ENCODE data around the gene SEMA3C. TPM values are rescaled to one million over a fixed set of nuclear protein-coding genes. Genes with fewer than 3 reads are reported as not detected.
A peak's percentile ranks its signal among the peaks of the same experiment; 100 is the strongest.

The SEMA3C gene
- total RNA-seq, 1 donor from 2014 or later: 71.7 TPM

DNA sequence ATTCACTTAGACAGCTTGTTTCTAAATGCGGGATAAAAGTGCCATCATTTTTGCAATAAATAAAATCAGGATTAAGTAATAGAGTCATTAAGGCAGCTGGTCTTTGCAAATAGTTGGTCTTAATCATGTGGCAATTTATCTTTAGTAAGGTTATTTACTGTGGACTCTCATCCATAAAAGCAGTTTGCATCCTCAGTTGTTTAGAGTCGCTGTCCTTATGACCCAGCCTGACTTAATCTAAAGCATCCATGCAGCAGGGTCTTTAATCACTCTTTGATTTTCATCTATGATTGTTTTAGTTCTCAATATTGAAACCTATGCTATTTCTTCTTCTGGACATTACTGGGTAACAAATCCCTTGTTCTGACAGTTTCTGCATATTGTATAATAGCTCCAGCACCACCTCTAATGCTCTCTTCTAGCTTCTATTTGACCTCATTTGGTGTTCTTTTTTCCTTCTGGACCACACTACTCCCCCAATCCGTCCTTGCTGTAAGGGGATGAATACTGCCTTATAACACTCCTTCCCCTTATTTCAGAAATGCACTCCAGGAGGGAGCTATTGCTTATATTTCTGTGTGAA, 185.4 kb downstream of the SEMA3C start:
- ATAC-seq (no peak), DNase-seq (no peak)

DNA sequence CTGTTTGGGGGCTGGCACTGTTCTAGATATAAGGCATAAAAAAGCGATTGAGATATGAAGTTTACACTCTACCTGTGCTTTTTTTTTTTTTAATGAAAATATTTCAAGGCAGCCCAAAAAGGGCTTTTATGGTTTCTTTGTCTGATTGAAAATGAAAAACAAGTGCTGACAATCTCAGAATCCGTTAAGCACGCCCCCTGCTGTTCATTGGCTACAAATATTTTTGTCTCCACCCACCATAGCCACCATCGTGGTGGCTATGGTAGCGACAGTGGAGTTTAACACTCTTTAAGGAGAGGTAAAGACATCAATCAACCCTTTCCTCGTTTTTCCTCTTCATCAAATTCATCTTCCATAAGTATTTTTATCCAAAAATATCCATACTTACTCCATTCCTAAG, 186.2 kb downstream of the SEMA3C start:
- intact Hi-C loops (cut with micrococcal nuclease): no loop called here

More for the DNA sequence above, 185.4 kb downstream of the SEMA3C start:
- intact Hi-C loops (cut with micrococcal nuclease): no loop called here

DNA sequence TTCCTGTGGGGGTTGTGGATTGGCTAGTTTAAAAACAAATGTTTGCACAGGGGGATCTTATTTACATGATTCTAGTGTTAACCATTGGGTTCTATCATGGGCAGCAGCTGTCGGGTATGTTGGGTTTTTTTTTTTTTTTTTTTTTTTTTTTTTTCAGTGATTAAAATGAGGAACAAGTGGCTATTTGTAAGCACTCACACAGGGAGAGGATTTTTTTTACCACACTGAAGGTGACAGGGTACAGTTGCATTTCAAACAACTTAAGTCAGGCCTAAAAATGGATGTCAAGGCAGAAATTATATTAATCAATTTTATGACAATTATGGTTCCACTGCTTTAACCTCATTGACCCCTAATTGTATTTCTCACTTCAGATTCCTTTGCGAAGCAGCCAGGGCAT, 187.6 kb downstream of the SEMA3C start:
- ATAC-seq (no peak), DNase-seq (no peak)
- intact Hi-C loops (cut with micrococcal nuclease): no loop called here

More for the DNA sequence above, 186.2 kb downstream of the SEMA3C start:
- DNase-seq (no peak), ATAC-seq (no peak)

DNA sequence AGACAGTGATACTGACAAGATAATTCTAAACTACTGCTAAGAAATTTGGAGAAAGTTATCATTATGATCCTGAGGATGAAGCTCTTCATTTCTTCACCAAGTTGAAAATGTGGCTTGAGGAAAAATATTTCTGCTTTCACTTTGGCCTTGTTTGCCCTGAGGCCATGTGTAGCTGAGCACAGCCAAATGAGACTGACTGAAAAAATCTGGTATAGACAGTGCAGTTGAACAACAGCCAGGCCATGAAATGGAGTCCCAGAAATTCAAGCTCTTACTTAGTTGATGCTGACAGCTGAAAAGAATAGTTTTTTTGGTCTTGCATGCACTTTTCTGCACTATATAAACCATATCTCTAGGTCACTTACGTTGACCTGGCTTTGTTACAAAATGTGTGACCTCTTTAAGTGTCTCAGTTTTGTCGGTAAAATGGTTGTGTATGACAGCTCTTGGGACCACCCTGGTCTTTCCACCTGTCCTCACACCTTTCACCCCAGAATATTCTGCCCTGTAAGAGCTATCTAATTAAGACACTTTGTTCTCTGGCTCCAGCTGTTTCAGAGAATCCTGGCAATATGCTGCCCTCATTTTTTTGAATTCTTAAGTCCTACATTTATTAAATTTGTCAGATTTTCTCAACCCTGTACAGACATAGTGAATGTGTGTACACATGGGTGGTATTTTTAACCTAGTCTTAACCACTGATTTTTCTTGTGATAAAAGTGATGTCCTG, 189.1 kb downstream of the SEMA3C start:
- ATAC-seq (peak; percentile 81), DNase-seq (no peak)
- intact Hi-C loops (cut with micrococcal nuclease): no loop called here

DNA sequence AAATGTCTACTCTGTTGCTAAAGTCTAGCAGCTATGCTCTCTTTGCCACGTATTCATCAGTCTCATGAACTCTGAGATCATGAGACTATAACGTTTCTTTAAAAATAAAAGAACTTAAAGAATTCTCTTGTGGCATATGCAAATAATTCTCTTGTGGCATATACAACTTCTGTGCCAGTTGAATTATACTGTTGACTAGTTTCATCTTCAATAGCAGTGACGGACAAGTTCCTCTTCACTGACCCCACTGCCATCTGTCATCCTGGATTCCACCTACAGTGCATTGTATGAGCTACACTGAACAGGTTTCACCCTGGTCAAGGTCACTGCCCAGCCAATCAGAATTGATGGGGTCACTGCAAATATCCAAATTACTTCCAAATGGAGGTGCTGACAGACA, 192.2 kb downstream of the SEMA3C start:
- ATAC-seq (no peak), DNase-seq (no peak)
- intact Hi-C loops (cut with micrococcal nuclease): no loop called here

DNA sequence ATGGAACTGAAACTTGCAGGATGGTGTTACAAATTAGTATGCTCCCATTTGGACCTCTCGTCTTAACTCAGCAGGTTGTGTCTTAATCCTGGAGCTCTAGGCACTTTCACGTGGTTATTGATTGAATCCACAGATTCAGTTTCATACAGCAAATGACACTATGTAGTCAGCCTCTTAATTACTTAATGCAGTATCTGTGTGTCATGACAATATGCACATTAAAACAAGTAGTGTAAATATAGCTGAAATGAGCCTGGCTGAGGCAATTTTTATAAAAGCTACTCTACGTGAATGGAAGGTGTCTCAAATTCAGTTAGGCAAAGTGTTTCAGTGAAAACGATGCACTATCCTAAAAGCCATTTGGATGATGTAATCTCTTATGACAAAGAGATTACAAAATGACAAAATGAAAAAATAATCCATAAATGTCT, 193.7 kb downstream of the SEMA3C start:
- DNase-seq (no peak), ATAC-seq (no peak)

DNA sequence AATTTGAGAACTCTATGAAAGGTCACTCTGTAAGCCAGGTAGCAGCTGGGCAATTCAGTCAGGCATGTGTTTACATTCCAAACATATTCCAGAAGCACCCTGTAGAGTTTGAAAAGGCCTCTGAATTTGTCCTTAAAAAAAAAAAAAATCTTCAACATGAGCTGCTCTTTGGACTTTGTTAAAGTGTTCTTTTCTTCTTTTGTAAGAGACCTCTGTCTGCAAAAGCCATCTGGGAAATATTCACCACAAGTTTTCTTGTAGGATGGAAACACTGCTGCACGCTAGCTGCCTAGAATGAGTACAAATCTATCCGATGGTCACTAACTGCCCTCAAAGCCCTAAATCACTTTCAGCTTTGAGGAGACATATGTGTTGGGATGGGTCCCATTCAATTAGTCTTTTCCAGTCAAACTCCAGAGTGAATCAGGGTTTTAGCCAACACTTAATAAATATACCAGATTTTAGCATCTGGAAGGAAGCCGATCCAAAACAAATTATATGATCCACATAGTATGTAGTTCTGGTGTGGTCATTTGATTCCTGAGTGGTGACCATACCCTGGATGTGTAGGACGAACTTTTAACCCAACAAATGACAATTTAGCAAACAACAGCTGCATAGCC, 194.5 kb downstream of the SEMA3C start:
- no peak for ATAC-seq
- intact Hi-C loops (cut with micrococcal nuclease): no loop called here

More for the DNA sequence above, 193.7 kb downstream of the SEMA3C start:
- intact Hi-C loops (cut with micrococcal nuclease): no loop called here

DNA sequence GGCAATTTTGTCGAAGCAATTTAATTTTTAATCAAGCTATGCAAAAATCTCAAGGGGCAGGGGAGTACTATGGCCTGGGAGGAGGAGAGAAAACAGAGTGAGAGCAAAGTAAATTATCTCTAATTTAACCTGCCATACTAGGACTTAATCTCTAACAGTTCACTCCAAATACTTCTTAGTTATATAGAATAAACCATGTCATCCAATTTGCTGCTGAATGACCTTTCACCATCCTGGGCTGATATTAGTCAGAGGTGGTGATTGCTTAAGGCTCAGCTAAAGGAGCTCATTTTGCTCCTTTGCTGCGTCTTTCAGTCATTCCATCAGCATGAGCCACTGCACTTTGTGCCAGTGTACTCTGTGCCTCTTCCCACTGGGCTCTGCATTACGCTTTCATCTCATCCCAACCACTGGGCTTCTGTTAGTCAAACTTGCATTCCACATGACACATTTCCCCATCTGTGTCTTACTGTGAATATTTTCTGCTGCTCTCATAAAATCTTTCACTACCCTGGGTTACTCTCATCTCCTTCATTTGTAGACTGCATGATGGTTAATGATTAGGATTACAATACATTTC, 196.1 kb downstream of the SEMA3C start:
- intact Hi-C loops (cut with micrococcal nuclease): no loop called here
- peak; percentile 95 for ATAC-seq
- DNase-seq: peak; percentile 52

More for the DNA sequence above, 194.5 kb downstream of the SEMA3C start:
- no peak for DNase-seq

DNA sequence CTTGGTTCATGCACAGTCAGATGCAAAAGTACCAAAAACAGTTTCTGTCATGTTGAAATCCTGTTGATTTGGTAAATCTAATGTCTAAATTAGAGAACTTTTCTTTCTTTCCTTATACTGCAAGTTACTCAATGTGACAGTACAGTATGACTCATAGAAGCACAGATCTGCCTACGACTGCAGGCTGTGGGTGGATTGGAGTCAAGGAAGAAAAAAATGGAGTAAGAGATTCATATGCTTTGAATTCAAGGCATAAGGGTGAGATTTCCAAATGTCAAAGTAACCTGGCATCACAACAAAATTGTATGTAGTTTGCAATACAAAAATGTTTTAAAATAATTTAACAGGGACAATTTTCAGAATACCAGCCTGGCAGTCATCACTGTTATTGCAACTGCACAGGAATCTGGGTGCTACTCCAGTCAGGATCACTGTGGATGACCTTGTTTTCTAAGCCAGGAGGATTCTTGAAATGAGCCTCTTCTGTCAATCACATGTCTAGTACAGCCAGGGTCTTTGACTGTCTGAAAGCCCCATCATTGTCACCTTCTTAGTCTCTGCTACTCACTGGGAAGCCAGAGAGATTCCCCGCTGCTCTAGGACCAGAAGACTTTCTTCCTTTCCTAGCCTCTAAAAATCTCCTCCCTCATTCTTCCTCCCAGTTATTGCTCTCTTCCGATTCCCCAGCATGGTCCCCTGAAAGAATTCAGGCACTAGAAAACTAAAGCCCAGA, 196.8 kb downstream of the SEMA3C start:
- intact Hi-C loops (cut with micrococcal nuclease): no loop called here
- ATAC-seq (peak; percentile 88), DNase-seq (no peak)

DNA sequence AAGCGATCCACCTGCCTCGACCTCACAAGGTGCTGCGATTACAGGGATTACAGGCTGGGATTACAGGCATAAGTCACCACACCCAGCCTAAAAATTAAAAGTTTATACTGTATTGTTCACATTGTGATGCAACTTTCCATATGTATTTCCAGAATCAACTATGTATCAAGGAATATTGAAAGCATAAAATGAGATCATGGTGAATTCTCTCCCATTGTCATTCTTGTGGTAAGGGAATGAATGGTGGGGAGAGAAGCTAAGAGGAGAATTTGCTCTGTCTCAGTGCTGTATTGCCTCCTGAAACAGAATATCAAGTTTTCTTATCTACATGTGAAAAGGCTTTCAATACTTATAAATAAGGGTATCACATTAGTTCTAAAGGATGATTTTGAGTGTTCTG, 198.7 kb downstream of the SEMA3C start:
- no peak for ATAC-seq
- DNase-seq: no peak
- intact Hi-C loops (cut with micrococcal nuclease): no loop called here

DNA sequence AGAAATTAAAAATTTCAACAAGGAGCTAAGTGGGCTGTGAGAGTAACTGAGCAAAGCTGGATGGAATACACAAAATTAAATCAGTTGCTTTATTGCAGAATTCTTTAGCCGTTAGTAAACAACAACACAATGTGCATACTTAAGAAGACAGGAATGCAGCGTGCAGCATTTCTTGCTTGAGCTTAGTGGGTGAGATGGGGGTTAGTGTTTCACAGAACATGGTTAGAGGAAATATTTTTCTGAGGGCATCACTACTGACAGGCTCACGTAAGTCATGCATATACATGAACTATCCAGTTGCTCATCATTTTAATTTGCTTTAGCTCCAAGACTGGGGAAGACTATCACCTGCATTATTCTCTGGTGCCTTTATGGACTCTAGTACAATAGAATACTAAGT, 199.6 kb downstream of the SEMA3C start:
- no peak for DNase-seq
- intact Hi-C loops (cut with micrococcal nuclease): no loop called here
- ATAC-seq: no peak

DNA sequence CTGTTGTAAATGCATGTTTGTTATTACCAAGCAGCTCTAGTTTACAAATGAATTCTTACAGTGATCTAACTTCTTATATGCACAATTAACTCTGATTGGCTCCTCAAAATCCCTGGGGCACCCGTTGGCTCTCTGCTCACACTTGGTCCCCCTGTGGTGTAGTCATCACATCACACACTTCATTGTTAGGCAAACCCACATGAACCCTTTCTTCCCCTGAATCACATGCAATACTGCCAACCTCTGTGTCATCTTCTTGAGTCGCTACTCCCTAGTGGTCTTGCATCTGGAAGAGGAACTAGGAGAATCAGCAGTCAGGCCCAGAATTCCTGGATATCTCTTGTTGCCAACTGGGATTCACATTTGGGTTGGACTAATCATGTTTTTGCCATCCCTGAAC, 207.3 kb downstream of the SEMA3C start:
- peak; percentile 21 for ATAC-seq
- no peak for DNase-seq
- intact Hi-C loops (cut with micrococcal nuclease): no loop called here

DNA sequence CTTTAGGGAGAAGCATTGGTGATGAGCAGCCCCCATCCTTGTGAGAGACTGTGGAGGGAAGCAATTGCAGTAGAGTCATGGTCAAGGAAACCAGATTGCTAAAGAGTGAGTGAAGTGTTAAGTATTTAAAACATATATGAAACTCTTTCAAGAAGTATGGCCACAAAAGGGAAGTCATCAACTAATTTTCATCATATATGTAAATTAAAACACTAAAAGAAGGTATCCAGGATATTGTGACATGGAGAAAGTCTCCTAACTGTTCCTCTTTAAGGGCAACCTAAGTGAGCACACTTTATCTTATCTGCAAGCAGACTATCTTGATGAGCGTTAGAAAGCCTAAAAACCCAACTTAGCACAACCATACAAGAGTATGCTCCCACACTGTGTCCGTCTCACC, 210.7 kb downstream of the SEMA3C start:
- intact Hi-C loops (cut with micrococcal nuclease): loop anchor here (10.0 kb wide), 2 partner anchors 47 to 217 kb away; no protein-coding TSS in a partner anchor
- DNase-seq (no peak), ATAC-seq (no peak)

DNA sequence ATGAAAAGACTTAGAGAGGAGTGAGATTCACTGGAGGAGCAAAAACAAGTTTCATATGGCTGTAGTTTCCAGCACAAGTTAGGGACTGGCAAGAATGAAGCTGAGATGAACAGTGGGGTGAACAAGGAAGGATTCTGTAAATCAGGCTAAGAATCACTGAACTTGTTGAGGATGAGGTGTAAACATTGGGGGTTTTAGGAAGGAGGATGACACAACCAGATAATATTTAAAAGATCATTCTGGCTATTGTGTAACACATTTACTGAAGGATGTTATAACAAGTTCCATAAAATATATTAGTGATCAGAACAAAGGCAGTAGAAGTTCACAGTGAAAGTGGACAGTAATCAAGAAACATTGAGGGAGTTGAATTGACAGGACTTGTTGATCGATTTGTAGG, 211.5 kb downstream of the SEMA3C start:
- DNase-seq: no peak
- intact Hi-C loops (cut with micrococcal nuclease): loop anchor here (10.0 kb wide), 2 partner anchors 47 to 217 kb away; no protein-coding TSS in a partner anchor
- no peak for ATAC-seq

DNA sequence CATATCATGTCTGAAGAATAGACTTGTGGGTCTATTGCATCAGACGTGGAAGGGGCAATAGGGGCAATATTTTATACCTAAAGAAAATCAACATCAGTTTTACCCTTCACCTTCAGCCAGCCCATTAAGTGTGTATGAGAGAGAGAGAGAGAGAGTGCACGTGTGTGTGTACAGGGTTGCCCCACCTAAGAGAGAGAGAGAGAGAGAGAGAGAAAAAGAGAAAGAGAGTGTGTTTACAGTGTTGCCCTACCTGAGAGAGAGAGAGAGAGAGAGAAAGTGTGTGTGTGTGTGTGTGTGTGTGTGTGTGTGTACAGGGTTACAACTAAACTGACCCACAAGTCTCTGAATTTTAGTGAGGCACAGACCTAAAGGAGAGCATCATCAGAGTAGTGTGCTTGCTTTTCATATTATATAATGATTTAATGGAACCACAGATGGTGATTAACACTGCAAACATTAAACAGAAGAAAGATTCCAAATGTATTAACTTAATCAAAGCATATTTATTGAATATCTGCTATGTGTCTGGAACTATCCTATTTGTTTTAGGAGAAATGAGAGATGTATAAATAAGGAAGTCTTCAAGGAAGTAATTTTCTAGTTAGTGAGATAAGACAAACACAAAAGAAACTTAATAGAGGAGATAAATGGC, 213.6 kb downstream of the SEMA3C start:
- no peak for ATAC-seq
- intact Hi-C loops (cut with micrococcal nuclease): loop anchor here (10.0 kb wide), 2 partner anchors 50 to 220 kb away; no protein-coding TSS in a partner anchor
- no peak for DNase-seq

DNA sequence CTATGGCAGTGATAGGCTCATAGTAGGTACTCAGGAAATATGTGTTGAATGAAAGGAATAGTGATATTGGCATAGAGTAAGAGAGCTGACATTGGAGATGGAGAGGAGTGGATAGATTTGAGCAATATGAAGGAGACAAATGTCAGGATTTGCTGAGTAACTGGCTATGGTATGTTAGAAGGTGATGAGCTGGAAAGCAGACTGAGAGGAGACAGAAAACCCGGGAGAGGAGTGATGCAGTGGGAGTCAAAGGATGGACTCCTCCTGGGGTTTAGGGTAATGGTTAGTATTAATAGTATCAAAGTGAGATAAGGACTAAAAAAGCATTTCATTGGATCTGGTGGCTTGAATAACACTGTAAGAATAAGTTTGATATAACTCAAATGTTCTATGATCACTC, 215.6 kb downstream of the SEMA3C start:
- intact Hi-C loops (cut with micrococcal nuclease): loop anchor here (5.0 to 10.0 kb wide), 4 partner anchors 52 to 754 kb away; no protein-coding TSS in a partner anchor
- ATAC-seq: no peak
- DNase-seq: no peak

DNA sequence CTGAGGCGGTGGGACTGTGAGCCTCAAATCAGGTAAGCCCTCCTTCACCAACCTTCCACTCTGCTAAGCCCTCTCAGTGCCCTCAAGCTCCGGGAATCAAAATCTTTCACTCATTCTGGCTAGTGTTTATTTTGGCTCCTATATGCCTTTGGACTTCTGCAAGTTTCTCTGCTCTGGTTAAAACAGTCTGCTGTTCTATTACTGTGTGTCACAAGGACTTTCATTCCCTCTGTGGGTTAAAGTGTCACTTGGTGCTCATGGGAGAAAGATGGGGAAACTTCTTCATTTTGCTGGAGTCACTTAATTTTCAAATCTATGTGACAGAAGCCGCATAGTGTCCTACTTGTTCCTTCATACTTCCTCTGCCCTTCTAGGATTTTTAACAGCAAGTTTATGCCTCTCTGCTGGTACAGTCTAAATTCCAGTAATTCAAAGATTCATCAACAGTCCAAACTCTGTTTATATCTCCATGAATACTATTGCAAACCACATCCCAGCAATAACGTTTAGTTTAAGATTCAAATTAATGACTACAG, 219.1 kb downstream of the SEMA3C start:
- DNase-seq: no peak
- ATAC-seq: peak; percentile 55
- intact Hi-C loops (cut with micrococcal nuclease): loop anchor here (5.0 to 10.0 kb wide), 4 partner anchors 55 to 758 kb away; no protein-coding TSS in a partner anchor

DNA sequence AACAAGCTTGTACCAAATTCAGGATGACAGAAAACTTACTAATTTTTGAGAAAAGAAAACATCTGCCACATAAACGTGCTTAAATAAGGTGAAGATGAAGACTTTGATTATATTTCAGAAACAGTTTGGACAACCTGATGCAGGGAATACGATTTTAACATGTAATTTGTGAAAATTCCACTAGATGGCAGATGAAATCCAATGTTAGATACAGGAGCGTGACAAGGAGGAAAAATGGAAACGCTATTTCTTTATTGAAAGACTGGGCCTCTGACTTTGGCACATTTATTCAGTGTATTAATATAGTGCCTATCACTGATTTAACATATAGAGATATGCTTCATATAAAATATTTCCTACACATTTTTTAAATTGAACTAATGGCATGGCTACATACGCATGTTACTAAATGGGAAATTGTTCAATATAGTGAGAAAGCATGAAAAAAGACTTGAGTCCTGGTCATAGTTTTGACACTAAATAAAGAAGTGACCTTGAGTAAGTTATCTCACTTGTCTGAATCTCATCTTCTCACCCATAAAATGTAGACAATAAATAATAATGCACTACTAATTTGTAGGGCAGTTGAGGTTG, 219.7 kb downstream of the SEMA3C start:
- ATAC-seq (peak; percentile 76), DNase-seq (no peak)
- intact Hi-C loops (cut with micrococcal nuclease): no loop called here
